ENCODE results near the gene UQCRQ.

- TF ChIP-seq, protein P1, sequence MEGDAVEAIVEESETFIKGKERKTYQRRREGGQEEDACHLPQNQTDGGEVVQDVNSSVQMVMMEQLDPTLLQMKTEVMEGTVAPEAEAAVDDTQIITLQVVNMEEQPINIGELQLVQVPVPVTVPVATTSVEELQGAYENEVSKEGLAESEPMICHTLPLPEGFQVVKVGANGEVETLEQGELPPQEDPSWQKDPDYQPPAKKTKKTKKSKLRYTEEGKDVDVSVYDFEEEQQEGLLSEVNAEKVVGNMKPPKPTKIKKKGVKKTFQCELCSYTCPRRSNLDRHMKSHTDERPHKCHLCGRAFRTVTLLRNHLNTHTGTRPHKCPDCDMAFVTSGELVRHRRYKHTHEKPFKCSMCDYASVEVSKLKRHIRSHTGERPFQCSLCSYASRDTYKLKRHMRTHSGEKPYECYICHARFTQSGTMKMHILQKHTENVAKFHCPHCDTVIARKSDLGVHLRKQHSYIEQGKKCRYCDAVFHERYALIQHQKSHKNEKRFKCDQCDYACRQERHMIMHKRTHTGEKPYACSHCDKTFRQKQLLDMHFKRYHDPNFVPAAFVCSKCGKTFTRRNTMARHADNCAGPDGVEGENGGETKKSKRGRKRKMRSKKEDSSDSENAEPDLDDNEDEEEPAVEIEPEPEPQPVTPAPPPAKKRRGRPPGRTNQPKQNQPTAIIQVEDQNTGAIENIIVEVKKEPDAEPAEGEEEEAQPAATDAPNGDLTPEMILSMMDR (IDR thresholded peaks at IDR 0.05) = no peak
- TF ChIP-seq EP300 (IDR thresholded peaks at IDR 0.05) (no peak), POLR2A (IDR thresholded peaks at IDR 0.05) (no peak), POLR2AphosphoS5 (IDR thresholded peaks at IDR 0.05) (no peak)
These were observed 12.1 kb upstream of the UQCRQ start for GRCh38 chr5:132854301-132854700.

Data from gastroesophageal sphincter (tissue), 3 donors.